ENCODE results near the gene SLIT1. TPM values are rescaled to one million over a fixed set of nuclear protein-coding genes. Genes with fewer than 3 reads are reported as not detected.

SLIT1 gene
- total and polyA plus RNA-seq, 2 of the 8 experiments (the other 6 are each of a cell fraction or from before 2014, with no cell fraction given), result 0.70 to 0.88 TPM

DNA sequence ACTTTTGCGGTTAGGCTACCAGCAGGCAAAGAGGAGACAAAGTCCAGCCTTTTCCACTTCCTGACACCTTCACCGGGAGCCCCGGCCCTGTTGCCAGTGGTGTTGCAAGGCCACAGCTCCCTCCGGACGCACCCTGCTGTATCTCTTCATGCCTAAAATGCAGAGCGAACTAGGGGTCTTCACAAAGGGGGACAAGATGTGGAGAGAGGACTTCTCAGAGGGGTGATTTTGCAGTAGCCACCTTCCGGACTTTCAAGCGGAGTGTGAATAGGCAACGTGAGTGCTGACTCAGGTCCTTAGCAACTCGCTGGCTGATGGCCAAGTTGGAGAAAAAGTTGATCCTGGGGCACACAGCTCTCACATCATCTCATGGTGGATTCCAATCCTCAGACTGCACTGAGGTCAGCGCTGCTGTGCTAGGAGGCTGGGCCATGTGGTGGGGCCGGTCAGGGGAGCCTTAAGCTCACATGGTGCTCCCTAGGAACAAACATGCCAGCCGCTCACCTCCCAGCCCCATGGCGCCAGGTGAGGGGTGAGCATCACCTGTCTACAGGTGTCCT is 187.3 kb downstream of the SLIT1 start (continued):
- no peak for TF ChIP-seq BRCA1 (IDR thresholded peaks at IDR 0.05; ENCODE audit: low read depth, low read length)

Data from H1 (cell line).